NCI-H2227 treated with DMSO at 0.1 percent for 48 hours (cell line): ENCODE results near the gene PRM3.
"Not testable (repeated sequence)": the region's sequence is repeated elsewhere in the genome, so short reads cannot be mapped to it uniquely, and the experiment has no call there.

Experiments
- DNase-seq: peaks from one replicate; lab custom pipeline; 2025; lab: John Stamatoyannopoulos, UW

Gene PRM3

DNA sequence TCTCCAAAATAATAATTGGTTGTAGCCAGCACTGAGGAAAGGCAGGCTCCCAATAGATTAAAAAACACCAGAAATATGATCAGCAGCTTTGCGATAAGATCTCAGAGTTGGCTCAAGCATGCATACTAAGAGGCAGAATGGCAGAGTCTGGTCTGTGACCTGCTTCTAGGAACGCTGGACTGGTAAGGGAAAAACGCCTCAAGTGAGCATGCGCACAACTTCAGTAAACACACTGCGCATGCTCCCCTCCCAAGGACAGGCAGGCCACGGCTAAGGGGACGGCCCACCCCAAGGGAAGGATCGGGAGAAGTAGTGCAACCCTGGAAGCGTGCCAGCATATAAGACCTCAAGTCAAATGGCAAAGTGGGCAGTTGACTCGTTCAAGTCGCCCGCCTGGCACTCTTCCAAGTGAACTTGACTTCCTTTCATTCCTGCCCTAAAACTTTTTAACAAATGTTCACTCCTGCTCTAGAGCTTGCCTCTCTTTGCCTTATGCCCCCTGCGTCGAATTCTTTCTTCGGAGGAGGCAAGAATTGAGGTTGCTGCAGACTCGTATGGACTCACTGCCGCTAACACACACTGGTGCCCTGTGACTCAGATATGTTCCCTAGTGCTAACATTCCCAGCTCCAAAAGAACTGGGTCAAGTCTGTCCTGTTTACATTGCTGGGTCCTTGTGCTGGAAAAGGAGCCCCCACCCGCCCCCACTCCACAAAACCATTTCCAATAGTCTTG is 30.1 kb upstream of the PRM3 start:
- no peak for DNase-seq

DNA sequence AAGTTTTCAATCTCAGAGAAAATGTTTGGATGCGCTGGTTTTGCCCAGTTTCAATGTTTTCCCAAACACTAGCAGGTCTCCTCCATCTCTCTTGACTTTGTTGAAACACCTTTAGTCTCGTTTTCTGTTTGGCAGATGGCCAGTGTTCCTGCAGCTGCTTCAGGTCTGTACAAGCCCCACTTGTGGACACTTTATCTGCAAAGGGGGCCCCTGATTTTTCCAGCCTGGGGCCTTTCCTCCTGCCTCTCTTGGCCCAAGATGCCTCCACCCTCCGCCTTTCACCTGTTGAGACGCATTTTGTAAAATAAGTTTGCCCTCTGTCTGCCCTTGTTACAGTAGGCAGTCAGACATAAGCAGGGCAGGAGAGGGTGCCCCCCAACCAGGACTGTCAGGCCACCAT is 29.5 kb upstream of the PRM3 start:
- DNase-seq, result no peak

DNA sequence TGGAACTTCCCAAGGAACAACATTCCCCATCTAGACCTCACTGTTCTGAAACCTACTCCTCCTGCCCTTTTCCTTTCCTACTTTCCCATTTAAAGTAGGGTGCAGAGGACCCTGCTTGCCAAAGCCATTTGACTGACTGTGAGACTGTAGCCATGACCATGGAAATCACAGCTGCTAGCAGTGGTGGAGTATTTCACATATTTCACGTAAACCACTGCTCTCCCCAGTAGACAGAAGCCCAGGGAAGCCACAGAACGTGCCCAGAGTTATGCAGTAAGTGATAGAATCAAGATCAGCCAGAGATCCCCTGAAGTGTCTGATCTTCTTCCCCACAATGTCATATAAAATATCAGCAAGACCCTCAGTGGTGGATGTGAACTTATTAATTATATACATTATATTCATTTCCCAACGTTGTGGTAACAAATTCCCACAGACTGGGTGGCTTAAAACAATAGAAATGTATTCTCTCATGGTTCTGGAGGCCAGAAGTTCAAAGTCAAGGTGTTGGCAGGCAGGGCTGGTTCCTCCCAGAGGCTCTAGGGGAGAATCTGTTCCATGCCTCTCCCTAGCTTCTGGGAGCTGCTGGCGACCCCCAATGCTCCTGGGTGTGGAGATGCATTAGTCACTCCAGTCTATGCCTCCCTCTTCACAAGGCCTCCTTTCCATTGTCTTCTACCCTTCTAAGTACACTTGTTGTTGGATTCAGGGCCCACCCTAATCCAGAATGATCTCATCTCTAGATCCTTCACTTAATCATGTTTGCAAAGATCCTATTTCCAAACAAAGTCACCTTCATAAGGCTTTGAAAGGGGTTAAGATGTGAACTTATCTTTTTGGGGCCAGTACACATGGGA is 28.4 kb upstream of the PRM3 start:
- DNase-seq, result no peak

DNA sequence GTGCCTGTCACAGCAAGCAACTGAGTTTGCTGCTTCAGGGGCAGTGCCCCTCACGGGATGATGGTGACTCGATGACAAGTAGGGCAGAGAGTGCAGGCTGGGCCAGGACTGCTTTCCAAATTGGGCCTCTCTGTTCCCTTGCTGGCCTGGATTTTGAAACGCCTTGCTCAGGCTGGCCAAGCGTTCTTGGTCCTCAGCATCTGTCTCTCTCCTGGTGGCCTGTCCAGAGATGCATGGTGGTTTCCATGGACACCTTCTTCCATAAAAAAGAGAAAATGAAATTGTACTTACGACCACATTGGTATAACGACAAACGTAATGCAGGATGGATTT is 27.1 kb upstream of the PRM3 start:
- DNase-seq, result no peak

DNA sequence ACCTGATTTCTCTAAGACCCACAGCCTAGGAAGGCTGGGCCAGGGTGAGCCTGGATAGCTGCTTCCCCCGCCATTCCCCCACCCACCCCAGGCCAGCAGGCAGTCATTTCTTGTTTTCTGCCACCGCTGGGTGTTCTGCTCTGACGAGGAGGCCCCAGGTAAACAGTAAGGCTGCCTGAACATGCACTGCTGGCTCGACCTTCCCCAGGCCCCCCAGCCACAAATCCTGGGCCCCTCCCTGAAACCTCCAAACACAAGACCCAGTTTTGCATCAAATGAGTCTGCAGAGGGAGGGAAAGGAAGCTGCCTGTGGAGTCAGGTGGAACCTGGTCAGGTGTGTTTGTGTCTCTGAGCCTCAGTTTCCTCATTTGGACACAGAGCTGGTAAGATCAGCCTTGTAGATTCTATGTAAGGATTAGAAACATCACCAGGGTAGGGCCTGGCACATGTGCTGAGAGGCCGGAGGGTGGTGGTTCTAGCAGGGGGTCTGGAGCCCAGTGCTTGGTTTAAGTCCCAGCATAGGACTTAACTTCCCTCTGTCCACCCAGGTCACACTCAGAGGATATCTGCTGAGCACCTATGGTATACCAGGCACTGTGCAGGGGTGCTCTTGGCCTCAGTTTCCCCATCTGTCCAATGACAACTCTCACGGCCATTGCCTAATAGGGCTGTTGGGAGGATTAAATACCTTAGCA is 26.6 kb upstream of the PRM3 start:
- DNase-seq, result no peak

DNA sequence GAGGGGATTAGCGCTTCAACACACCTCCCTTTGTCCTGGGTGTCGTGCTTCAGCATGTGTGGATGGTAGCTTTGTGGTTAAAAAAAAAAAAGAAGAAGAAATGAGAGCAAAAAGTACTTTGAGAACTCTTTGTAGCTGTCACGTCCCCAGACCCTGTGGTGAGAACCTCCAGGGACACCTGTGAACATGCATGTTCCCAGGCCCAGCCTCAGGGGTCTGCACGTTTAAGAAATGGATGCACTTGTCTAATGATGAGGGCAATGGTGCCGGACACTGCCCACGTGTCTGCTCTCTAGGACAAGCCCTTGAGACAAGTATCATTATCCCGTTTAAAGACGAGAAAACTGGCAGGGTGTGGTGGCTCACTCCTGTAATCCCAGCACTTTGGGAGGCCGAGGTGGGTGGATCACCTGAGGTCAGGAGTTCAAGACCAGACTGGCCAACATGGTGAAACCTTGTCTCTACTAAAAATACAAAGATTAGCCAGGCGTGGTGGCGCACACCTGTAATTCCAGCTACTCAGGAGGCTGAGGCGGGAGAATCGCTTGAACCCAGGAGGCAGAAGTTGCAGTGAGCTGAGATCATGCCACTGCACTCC is 25.6 kb upstream of the PRM3 start:
- DNase-seq, result not testable (repeated sequence)

DNA sequence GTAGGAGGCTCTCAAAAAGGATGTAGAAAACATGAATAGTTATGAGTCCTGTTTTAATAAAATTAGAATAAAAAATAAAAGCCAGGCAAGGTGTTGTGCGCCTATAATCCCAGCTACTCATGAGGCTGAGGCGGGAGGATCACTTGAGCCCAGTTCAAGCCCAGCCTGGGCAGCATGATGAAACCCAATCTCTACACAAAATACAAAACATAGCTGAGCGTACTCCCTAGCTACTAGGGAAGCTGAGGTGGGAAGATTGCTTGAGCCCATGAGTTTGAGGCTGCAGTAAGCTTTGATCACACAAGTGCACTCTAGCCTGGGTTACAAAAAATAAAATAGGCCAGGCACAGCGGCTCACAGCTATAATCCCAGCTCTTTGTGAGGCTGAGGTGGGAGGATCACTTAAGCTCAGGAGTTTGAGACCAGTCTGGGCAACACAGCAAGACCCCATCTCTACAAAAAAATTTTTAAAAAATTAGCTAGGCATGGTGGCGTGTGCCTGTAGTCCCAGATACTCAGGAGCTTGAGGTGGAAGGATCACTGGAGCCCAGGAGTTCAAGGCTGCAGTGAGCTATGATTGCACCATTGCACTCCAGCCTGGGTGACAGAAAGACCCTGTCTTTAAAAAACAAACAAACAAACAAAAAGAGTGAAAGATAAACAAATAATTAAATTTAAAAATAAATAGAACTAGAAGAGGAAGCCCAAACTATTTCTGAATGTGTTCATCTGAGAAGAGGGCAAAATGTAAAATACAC is 24.9 kb upstream of the PRM3 start:
- DNase-seq, result no peak

DNA sequence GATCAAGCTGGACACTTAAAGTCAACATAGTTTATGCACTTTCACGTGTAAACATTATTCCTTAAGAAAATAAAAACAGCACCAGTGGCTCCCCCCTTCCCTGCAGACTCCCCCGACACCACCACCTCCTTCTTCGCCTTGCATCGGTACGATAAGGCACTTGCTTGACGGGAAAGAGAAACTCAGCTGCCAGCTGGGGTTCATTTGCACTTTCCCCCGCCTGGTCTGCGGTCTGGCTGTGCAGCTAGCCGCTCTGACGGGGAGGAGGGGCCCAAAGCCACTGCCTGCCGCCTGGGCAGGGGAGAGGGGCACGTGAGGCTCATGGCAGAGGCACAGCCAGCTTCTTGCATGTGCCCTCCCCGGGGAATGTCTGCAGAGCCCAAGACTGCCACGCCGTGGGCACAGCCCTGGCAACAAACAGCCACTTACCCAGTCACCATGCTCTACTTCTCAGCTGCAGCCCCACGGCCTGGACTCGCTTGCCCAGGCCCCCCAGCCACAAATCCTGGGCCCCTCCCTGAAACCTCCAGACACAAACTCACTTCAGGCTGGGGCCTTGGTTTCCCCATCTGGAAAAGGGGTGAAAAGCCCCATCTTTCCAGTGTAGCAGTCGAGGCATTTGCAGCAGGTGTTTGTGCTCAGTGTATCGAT is 24.2 kb upstream of the PRM3 start:
- DNase-seq, result peak; percentile 46

DNA sequence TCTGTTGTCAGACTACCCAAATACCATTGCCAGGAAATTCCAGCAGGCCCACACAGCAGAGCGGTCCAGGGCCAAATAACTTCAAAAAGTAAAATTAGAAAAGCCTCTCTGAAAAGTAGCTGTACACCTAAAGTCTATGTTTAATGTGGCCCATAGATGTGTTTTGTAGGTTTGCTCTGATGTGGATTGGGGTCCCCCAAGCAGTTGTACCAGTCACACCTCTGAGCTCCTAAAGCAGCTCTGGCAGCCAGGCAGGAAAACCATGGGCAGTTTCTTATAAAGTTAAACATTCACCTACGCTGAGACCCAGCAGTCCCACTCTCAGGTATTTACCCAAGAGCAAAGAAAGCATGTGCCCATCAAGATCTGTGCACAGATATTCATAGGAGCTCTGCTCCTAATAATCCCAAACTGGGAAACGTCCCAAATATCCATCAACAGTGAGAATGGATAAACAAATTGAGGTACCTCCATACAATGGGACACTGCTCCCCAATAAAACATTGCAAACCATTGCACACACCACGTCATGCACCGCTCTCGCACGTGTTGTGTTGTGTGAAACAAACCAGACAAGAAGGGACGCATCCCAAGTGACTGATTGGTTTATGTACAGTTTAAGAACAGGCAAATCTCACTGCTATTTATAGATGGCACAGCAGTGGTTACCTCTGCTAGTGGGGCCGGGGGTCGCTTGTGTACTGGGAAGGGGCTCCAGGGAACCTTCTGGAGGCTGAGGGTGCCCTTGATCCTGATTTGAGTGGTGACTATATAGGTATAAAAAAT is 23.5 kb upstream of the PRM3 start:
- no peak for DNase-seq

DNA sequence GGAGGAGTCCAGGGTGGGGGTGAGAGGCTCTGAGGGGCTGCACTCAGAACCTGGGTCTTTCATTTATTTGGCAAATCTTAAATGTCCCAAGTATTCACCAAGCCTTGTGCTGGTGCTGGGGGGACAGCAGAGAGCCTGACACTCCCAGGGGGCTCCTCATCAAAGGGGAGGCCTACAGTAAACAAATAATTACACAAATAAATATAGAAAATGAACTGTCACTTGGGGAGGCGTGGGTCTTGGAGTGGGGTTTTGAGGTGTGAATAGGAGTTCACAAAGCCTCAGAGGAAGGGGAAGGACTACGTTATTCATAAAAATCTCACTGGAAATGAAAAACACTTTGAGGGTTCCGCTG is 22.9 kb upstream of the PRM3 start:
- no peak for DNase-seq

DNA sequence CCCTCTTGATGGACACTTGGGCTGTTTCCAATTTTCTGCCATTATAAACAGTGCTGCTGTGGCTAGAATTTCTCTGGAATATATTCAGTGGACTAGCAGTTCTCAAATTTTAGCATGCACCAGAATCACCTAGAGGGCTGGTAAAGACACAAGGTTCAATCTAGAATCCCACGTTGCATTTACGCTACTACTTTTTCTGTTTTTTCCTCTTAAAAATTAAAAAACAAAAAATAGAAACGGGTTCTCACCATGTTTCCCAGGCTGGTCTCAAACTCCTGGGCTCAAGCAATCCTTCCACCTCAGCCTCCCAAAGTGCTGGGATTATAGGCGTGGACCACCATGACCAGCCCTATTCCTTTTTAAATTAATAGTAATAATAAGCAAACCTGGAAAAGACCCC is 22.2 kb upstream of the PRM3 start:
- DNase-seq, result no peak

DNA sequence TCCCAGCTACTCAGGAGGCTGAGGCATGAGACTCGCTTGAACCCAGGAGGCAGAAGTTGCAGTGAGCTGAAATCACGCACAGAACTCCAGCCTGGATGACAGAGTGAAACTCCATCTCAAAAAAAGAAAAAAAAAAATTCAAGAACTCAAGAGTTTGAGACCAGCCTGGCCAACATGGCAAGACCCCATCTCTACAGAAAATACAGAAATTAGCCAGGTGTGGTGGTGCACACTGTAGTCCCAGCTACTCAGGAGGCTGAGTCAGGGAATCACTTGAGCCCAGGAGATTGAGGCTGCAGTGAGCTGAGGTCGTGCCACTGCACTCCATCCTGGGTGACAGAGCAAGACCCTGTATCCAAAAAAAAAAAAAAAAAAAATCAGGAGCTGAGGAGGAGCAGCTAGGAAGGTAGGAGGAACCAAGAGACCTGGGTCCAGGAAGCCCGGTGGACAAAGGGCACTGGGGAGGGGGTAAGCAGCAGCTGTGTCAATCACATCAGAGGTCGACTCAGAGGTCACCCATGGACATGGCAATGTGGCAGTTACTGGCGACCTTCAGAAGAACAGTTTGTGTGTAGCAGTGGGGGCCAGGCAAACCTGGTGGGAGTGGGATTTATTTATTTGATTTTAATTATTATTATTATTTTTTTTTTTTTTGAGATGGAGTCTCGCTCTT is 18.8 kb upstream of the PRM3 start:
- DNase-seq, result no peak

DNA sequence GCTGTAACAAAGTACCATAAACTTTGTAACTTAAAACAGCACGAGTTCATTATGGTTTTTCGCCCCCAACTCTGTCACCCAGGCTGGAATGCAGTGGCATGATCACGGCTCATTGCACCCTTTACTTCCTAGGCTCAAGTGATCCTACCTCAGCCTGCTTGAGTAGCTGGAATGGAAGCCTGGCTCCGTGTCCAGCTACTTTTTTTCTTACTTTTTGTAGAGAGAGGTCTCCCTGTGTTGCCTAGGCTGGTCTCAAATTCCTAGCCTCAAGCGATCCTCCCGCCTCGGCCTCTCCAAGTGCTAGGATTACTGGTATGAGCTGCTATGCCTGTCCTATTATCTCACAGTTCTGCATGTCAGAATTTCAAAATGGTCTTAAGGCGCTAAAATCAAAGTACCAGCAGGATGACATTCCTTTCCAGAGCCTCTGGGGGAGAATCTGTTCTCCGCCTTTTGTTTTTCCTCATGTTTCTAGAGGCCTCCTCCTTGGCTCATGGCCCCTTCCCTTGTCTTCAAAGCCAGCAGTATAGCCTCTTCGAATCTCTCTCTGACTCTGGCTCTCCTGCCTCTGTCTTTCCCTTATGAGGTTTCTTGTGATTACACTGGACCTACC is 17.8 kb upstream of the PRM3 start:
- no peak for DNase-seq

DNA sequence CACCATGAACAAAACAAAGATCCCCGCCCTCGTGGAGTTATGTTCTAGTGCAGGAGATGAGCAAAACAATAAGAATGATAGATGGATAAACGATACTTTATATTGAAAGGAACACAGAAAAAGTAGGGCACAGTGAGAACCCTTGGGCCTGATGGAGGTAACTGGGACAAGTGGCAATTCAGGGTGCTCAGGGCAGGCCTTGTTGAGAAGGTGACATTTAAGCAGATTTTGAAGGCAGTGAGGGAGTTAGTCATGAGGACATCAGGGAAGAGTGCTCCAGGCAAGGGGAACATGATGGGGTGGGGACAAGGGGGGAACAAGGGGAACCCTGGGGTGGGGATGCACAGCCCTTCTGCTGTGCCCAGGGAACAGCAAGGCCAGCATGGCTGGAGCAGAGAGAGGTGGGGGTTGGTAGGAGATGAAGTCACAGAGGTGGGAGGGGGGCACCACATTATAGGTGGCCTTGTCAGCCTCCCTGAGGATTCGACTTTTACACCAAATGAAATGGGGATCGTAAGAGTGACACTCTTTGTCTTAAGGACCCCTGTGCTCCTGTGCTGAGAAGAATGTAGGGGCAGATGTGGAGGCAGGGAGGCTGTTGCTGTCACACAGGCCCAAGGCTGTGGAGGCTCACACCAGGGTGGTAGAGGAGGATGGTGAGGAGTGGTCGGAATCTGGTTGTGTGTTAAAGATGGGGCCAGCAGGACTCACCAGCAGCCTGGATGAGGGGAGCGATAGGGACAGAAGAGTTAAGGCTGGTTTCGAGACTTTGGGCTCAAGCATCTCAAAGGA is 16.9 kb upstream of the PRM3 start:
- no peak for DNase-seq

DNA sequence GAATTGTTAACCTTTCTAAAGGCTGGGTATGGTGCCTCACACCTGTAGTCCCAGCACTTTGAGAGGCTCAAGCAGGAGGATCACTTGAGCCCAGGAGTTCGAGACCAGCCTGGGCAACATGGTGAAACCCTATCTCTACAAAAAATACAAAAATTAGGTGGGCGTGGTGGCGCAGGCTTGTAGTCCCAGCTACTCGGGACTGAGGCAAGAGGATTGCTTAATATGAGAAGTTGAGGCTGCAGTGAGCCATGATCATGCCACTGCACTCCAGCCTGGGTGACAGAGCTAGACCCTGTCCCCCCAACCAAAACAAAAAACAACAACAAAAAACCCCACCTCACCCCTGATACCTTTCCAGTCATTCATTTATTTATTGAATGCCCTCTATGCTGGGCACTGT is 16.3 kb upstream of the PRM3 start:
- DNase-seq, result not testable (repeated sequence)

DNA sequence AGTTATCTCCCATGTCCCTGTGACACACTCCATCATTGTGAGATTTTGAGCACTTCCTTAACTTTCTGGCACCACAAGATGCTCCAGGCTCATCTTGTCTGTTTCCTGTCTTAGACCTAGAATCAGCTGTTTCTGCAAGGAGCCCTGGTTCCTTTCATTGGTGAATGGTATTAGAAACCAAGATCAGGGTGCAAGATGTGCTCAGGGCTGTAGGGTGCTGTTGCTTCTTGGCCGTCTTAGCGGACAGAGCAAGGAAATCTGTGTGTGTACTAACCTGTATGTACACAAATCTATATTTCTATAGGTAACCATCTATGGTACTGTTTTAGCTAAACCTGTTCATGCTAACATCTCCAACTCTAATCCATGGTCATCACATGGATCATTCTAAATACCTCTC is 15.8 kb upstream of the PRM3 start:
- DNase-seq, result no peak

DNA sequence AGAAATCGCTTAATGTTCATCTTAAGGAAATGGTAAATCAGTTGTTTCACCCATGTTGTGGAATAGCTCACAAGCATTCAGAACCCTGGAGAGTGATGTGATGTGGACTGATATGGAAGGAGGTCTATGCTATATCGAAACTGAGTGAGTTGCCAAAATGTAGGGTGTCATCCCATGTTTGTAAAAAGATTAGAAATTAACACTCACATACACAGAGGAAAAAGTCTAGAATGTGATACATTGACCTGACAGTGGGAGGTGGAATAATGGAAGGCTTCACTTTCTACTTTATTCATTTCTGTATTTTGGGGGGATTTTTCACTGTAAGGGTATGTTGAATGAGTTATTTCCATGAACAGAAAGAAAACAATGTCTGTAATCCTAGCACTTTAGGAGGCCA is 12.4 kb upstream of the PRM3 start:
- DNase-seq, result no peak

DNA sequence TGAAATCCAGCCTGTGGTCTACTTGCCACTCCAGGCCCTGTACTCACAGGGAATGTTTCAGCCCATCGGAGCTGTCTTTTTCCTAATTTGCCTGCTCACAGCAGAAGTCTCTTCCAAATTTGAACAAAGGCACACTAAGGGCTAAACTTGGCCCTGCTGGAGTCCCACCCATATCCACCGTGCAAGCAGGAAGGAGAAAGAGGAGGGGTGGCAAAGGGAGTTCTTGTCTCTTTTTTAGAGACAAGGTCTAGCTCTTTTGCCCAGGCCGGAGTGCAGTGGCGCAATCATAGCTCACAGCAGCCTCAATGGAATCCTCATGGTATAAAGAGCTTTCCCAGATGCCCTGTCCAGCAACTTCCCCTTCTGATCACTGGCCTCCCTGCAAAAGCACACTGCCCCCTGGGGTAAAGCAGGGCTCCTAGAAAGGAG is 10.4 kb upstream of the PRM3 start:
- DNase-seq, result no peak
